NCI-H1105 treated with DMSO at 0.1 percent for 48 hours (cell line): Measurements from ENCODE around the gene CYP27B1.
A peak's percentile ranks its signal among the peaks of the same experiment; 100 is the strongest.

Experiments
- DNase-seq: peaks from one replicate; lab custom pipeline; 2025; lab: John Stamatoyannopoulos, UW

The CYP27B1 gene

GRCh38 chr12:57751432-57751787, 15.5 kb downstream of the CYP27B1 start:
- no peak for DNase-seq

DNA sequence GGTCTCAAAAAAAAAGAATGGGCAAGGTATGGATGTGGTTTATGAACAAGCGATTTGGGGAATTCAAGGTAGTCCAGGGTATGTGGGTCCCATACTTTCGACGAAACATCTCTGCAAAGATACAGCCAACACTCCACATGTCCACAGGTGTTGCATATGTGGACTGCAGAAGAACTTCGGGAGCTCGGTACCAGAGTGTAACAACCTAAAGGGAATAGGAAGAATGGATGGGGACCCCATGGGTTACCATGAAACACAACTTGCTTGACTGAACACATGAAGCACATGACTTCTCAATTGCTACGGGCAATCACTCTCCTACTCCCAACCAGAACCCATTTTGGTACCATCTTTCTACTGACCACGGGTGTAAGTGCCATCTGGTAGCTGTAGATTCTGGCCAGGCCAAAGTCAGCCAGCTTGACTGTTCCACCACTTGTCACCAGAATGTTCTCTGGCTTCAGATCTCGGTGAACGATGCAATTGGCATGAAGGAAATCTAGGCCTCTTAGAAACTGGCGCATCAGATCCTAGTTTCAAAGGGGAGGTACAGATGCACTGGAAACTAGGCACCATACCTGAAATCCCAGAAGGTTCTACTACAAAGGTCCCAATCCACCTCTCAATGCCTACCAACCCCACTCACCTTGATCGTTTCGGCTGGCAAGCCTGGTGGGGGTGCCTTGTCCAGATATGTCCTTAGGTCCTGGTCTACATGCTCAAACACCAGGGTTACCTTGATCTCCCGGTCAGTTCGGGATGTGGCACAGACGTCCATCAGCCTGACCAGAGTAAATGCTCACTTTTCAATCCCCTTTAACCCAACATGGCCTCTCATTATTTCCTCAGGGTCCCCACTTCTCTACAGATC, 16.1 kb downstream of the CYP27B1 start:
- no peak for DNase-seq

DNA sequence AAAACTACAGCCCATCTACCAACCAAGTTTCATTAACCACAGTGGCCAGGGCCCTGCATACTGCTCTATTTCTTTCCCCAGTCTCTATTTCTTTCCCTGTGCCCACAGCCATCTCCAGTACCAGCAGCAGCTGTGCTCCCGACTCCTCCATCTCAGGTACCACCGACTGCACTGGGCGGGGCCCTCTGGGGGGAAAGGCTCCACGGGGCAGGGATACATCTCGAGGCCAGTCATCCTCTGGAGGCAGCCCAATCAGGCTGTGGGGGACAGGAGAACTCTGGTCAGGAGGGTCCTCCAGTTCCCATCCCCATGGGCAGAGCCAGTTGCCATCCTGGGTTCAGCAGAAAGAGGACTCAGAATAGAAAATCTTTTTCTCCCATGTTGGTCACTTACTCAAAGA, 17.8 kb downstream of the CYP27B1 start:
- no peak for DNase-seq

GRCh38 chr12:57746025-57746424, 20.9 kb downstream of the CYP27B1 start:
- DNase-seq = no peak

GRCh38 chr12:57745485-57745881, 21.4 kb downstream of the CYP27B1 start:
- DNase-seq = no peak

DNA sequence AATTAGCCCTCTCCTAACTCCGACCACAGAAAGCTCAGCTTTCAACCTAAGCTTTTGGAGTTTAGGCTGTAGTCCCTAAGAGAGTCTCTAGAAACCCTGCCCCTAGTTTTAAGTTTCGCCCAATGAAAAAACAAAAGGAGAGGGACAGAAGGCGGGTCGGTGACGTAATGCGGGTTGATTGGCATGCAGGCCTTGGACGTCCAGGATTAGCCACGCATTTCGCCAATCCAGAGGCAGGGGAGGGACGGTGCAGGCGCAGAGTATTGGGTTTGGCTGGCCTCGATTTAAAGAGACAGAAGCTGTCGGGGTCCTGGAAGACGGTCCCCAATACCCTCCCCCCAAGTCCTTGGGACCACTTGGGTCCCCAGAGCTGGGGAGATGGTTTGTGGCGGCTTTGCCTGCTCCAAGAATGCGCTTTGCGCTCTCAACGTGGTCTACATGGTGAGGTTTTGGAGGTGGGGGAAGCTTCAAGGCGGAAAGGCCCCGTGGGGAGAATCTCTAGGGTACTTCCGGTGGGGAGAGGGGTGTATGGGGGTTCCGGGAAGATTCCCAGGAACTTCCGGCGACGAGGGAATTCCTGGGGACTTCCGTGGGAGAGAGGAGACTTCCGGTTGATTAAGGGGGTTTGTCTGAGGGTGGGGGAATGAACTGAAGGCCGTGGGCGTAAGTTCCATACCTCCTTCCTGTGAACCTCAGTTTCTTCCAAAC, 21.9 kb downstream of the CYP27B1 start, which contains the start of gene TSPAN31:
TSPAN31 (plus strand) TSS at position 263 of the 708 bp plus-strand sequence; CDS start at position 379, 116 bp downstream.
- peak; percentile 90 for DNase-seq

- DNase-seq = no peak
Observed at GRCh38 chr12:57744194-57744776, 22.6 kb downstream of the CYP27B1 start.

DNA sequence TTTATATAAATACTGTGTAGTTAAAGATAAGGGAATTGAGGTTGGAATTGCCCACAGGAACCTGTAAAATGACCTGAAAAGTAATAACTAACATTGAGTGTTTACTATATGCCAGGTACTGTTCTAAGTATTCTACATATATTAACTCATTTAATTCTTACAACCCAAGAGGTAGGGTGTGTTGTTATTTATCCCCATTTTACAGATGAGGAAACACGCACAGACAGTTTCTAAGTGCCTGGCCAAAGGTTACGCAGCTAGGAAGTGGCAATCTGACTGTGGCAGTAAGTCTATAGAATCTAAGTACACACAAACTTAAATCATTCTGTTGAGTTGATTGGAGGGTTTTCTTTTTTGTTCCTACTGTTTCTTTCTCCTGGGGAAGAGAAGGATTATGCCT, 23.1 kb downstream of the CYP27B1 start:
- DNase-seq = no peak

GRCh38 chr12:57741844-57742738, 24.8 kb downstream of the CYP27B1 start:
- DNase-seq = no peak

DNA sequence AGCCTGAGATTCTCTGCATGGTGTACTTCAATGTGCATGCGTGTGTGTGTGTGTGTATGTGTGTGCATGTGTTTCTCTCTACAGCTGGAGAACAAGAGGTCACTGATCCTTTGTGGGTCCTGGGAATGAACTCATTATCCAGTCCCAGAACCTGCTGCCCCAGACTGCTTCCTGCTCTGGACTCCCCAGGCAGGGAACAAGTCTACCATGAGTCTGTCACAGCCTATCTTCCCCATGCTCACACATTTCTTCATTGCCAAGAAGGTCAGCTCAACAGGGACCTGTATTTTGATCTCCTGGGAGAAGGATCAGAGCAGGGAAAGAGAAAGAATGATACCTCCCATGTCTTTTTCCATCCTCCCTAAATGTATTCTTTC, 25.5 kb downstream of the CYP27B1 start:
- DNase-seq = no peak

DNA sequence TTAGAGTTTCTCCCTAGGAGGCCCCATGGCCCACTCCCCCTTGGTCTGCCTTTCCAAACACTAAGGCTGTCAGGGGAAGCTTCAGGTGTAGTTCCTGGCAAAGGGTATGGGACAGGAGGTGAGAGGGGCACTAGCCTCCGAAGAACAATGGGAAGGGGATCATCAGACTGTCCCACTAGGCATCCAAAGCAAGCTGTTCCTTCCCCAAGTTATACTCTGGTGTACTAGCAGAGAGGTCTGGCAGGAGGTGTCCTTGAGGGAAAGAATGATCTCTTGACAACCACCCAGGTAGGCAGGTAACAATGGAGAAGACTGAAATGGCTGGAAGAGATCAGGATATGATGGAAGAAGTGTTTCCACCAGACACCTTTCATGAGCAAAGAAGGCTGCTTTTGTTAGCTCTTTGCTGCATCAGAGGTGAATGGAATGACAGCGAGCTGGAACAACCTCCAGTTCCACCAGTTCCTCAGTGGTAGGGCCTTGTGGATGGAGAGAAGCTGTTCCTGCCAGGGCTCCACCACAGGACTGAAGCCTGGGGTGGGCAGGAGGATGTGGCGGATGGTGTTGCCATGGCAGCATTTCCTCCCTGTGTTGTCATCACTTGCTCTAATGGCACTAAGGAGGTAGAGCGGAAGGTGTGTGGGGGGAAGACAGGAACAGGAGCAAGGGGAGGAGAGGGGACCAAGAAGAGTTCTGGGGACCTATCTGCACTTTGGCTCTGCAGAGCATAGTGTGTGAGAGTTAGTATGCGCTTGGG, 26.0 kb downstream of the CYP27B1 start:
- no peak for DNase-seq

GRCh38 chr12:57739914-57740538, 26.9 kb downstream of the CYP27B1 start:
- no peak for DNase-seq

DNA sequence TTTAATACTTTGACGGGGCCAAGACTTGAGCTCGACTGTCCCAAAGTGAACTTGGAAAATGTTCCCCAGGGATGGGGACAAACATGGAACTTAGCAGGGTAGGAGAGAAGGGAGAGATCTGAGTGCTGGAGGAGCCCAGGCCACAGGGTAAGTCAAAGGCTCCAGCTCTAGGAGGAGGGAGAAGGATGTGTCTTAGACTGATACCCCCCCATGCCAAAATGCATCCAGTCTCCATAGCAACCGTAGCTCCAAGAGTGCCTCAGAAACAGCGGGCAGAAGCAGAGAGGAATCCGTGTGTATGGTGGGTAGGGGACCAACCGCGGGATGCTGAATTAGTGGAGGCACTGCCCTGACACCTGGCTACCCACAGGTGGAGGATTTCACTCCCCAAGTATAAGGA, 27.5 kb downstream of the CYP27B1 start:
- no peak for DNase-seq

DNA sequence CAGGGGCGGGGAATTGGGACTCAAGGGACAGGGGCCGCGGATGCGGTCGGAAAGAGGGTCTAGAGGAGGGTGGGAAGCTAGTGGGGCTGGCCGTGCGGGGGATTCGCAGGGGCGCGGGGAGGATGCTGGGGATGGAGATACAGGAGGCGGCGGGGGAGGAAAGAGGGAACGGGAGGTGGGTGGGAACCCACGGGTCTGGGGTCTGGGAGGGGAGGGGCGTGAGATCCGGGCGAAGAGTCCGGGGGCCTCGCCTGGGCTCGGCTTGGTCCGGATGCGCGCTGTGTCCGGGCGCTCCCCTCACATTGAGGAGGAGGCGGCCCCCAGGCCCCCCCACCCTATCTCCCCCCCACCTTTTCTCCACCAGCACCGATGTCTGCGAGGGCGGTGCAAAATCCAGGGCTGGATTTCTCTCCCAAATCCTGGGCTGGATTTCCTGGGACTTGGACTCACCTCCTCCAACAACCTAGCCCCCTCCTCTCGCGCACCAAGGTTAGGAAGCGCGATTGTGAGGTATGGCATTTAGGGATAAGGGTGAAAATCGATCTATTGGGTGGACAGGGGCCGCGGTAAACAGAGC, 28.1 kb downstream of the CYP27B1 start, which contains the start of gene AGAP2:
AGAP2 (minus strand) TSS at position 82 of the 577 bp plus-strand sequence. CDS start 496 bp downstream, outside the sequence.
- DNase-seq = no peak

GRCh38 chr12:57737467-57738460, 29.1 kb downstream of the CYP27B1 start:
- DNase-seq = no peak

GRCh38 chr12:57736741-57737466, 30.0 kb downstream of the CYP27B1 start:
- no peak for DNase-seq

GRCh38 chr12:57735952-57736740, 30.7 kb downstream of the CYP27B1 start:
- no peak for DNase-seq
